Spleen (tissue), 7 donors: ENCODE results near the gene TMEM97.

ENCODE experiments used
- CTCF ChIP-seq, 11 experiments: fragments of 200-600 bp in 7 of 11; fragments of 450-650 bp in 4 of 11; sonication (generic) in 4 of 11; IDR thresholded peaks in 8 of 11; conservative IDR thresholded peaks in 3 of 11; 1 replicate in 7 of 11; 2 replicates in 4 of 11; pipeline versions ENCODE4 v1.4.0 to v1.8.0; 2016 to 2021; ENCODE audit warnings: antibody characterized with exemption in 11 of 11, inconsistent platforms in 4 of 11, mild to moderate bottlenecking in 1 of 11
- POLR2A ChIP-seq, 3 donors: fragments of 450-650 bp; IDR thresholded peaks; one replicate each; pipeline ENCODE4 v1.5.1; 2017; ENCODE audit warnings: antibody characterized with exemption in 3 of 3, mild to moderate bottlenecking in 1 of 3
- POLR2AphosphoS5 ChIP-seq, 3 donors: sonication (generic); formaldehyde crosslinking; IDR thresholded peaks; one replicate each; pipeline ENCODE4 v1.5.1; 2017; ENCODE audit warnings: antibody characterized with exemption in 3 of 3
- donor health status: DM: no; HTN: no; CAD: no; lungs with moderate emphysema.
- donor health status: DM: no; HTN: no; CAD: no.
- donor health status: DM: no; HTN: no; CAD: no.

- TF ChIP-seq CTCF (IDR thresholded peaks at IDR 0.05 in 8 of 11, conservative IDR thresholded peaks at IDR 0.05 in 3 of 11) (no peak), POLR2A (IDR thresholded peaks at IDR 0.05) (no peak), POLR2AphosphoS5 (IDR thresholded peaks at IDR 0.05) (no peak)
Measured at GRCh38 chr17:28279411-28279810, 39.6 kb upstream of the TMEM97 start.
